Upper lobe of left lung (tissue), 4 donors: ENCODE measurements around the gene TBCK.

Experiments used
- EP300 ChIP-seq, 4 donors: sonication (generic); formaldehyde crosslinking; IDR thresholded peaks; one replicate each; pipeline ENCODE4 v1.5.1; 2017; ENCODE audit warnings: antibody characterized with exemption in 4 of 4, control low read depth in 2 of 4
- POLR2A ChIP-seq, 4 donors: fragments of 450-650 bp; IDR thresholded peaks; one replicate each; pipeline ENCODE4 v1.5.1; 2016 to 2017; ENCODE audit warnings: antibody characterized with exemption in 4 of 4, mild to moderate bottlenecking in 2 of 4
- POLR2AphosphoS5 ChIP-seq, 2 donors: sonication (generic); formaldehyde crosslinking; IDR thresholded peaks; one replicate each; pipeline ENCODE4 v1.5.1; 2017; ENCODE audit warnings: antibody characterized with exemption in 2 of 2
- TF ChIP-seq, protein P1 (sequence below), 6 experiments: fragments of 450-650 bp in 4 of 6; fragments of 200-600 bp in 2 of 6; sonication (generic) in 2 of 6; IDR thresholded peaks; one replicate each; pipeline ENCODE4 v1.5.1; 2016 to 2019; ENCODE audit warnings: antibody characterized with exemption in 6 of 6

DNA sequence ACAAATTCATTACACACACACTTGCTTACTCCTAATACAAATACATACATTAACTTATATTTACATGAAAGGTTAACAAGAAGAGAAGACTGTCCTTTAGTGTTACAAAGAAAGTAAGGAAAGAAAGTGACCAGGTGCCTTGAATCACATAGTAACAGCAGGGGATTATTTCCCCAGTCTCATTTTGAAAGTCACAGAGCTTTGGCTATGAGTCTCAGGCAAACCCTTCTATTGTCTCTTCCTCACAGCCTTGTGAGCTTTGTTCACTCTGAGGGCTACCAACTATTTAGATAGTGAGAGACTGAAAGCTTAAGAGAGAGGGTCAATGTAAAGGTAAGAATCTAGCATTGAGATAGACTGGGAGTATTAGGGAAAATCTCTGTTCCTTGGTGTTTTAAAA, 259.1 kb downstream of the TBCK start:
- TF ChIP-seq, protein P1, sequence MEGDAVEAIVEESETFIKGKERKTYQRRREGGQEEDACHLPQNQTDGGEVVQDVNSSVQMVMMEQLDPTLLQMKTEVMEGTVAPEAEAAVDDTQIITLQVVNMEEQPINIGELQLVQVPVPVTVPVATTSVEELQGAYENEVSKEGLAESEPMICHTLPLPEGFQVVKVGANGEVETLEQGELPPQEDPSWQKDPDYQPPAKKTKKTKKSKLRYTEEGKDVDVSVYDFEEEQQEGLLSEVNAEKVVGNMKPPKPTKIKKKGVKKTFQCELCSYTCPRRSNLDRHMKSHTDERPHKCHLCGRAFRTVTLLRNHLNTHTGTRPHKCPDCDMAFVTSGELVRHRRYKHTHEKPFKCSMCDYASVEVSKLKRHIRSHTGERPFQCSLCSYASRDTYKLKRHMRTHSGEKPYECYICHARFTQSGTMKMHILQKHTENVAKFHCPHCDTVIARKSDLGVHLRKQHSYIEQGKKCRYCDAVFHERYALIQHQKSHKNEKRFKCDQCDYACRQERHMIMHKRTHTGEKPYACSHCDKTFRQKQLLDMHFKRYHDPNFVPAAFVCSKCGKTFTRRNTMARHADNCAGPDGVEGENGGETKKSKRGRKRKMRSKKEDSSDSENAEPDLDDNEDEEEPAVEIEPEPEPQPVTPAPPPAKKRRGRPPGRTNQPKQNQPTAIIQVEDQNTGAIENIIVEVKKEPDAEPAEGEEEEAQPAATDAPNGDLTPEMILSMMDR (IDR thresholded peaks at IDR 0.05): no peak
- TF ChIP-seq POLR2A (IDR thresholded peaks at IDR 0.05): no peak
- no peak for TF ChIP-seq POLR2AphosphoS5 (IDR thresholded peaks at IDR 0.05)
- no peak for TF ChIP-seq EP300 (IDR thresholded peaks at IDR 0.05)
